Tibial nerve (tissue), 4 donors: ENCODE results near the gene SPINK6.

Source experiments
- EP300 ChIP-seq, 2 donors: sonication (generic); formaldehyde crosslinking; IDR thresholded peaks; one replicate each; pipeline ENCODE4 v1.6.1; 2017; ENCODE audit warnings: antibody characterized with exemption in 2 of 2, mild to moderate bottlenecking in 1 of 2
- POLR2A ChIP-seq, 2 donors: fragments of 450-650 bp; IDR thresholded peaks; one replicate each; pipeline ENCODE4 v1.6.1; 2017; ENCODE audit warnings: antibody characterized with exemption in 2 of 2, mild to moderate bottlenecking in 2 of 2, moderate library complexity in 2 of 2
- TF ChIP-seq, protein P1 (sequence below), 5 experiments: fragments of 200-600 bp in 3 of 5; fragments of 450-650 bp in 2 of 5; sonication (generic) in 3 of 5; IDR thresholded peaks; one replicate each; pipeline ENCODE4 v1.5.1; 2016 to 2019; ENCODE audit warnings: antibody characterized with exemption in 5 of 5, mild to moderate bottlenecking in 3 of 5, moderate library complexity in 2 of 5

DNA sequence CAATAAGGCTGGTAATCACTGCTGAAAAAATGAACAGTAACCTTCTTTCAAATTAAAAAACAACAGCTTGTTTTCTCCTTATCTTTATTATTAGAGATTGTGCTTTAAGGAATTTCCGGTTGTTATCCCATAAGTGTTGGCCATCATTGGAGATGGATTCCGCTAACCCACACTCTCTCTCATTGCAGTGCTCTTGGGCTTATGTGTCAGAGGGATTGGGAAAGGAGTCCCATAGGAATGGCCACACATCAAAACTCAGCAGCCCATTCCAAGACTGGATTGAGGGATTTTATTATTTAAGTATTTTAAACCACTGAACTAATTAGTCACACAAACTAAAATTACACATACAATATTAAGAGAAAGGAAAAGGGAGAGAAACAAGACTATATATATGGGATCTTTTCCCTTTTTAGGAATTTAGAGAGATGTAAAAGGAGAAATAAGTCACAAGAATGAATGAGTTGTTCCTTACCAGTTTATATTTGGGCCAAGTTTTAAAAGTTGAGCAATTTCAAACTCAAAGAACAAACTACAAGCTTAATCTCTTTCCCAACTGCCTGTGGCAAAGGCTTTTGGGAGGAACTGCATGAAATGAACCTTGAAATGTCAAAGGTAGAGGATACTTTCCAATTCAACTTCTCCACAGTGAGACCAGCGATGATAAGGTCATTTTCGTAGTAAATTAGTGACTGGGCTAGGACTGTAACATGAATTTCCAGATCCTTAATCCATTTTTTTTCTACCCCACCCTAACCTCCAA lies 2.4 kb downstream of the SPINK6 start:
- TF ChIP-seq POLR2A (IDR thresholded peaks at IDR 0.05) (no peak), EP300 (IDR thresholded peaks at IDR 0.05) (peak; percentile 42 to 70)
- TF ChIP-seq, protein P1, sequence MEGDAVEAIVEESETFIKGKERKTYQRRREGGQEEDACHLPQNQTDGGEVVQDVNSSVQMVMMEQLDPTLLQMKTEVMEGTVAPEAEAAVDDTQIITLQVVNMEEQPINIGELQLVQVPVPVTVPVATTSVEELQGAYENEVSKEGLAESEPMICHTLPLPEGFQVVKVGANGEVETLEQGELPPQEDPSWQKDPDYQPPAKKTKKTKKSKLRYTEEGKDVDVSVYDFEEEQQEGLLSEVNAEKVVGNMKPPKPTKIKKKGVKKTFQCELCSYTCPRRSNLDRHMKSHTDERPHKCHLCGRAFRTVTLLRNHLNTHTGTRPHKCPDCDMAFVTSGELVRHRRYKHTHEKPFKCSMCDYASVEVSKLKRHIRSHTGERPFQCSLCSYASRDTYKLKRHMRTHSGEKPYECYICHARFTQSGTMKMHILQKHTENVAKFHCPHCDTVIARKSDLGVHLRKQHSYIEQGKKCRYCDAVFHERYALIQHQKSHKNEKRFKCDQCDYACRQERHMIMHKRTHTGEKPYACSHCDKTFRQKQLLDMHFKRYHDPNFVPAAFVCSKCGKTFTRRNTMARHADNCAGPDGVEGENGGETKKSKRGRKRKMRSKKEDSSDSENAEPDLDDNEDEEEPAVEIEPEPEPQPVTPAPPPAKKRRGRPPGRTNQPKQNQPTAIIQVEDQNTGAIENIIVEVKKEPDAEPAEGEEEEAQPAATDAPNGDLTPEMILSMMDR (IDR thresholded peaks at IDR 0.05), result no peak
